Fibroblast of pulmonary artery (primary cell): ENCODE measurements around the gene FASTKD2.

Source experiments
- DNase-seq: peaks from one replicate; pipeline ENCODE4 v3.0.0-alpha.2; 2010; ENCODE audit warnings: low read depth
- H3K4me3 ChIP-seq: replicated peaks from 2 replicates; pipeline ENCODE4 v1.5.1; 2011; ENCODE audit warnings: low read depth, mild to moderate bottlenecking, control low read depth, low read length, moderate library complexity
- TF ChIP-seq, protein P1 (sequence below): IDR thresholded peaks from 2 replicates; pipeline ENCODE4 v1.5.1; 2011; ENCODE audit warnings: mild to moderate bottlenecking, control low read depth, low read length, inconsistent platforms; ENCODE audit errors: missing control alignments

The FASTKD2 gene

DNA sequence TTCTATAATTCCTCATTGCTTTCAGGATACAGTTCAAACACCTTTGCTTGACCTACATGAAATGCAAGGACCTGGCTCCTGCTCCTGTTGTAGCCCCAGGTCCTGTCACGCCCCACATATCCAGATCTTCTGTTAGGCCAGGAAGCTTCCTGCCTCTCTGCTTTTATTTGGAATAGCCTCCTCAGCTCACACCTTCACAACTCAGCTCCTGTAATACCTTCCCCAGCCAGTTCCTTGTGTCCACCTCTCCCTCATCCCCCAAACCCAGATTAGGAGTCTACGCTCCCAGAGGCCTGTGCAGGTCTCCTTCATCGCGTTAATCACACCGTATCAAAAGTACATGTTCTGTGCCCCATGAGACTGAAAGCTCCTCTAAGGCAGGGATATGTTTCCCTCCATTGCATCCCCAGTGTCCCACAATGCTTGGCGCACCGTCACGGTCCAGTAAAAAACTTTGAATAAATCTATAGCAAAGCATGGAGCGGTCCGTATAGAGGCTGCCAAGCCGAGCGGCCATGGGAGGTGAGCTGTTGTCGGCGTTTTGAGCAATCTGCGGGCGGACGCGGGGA lies 649 bp upstream of the FASTKD2 start:
- no peak for DNase-seq
- TF ChIP-seq, protein P1, sequence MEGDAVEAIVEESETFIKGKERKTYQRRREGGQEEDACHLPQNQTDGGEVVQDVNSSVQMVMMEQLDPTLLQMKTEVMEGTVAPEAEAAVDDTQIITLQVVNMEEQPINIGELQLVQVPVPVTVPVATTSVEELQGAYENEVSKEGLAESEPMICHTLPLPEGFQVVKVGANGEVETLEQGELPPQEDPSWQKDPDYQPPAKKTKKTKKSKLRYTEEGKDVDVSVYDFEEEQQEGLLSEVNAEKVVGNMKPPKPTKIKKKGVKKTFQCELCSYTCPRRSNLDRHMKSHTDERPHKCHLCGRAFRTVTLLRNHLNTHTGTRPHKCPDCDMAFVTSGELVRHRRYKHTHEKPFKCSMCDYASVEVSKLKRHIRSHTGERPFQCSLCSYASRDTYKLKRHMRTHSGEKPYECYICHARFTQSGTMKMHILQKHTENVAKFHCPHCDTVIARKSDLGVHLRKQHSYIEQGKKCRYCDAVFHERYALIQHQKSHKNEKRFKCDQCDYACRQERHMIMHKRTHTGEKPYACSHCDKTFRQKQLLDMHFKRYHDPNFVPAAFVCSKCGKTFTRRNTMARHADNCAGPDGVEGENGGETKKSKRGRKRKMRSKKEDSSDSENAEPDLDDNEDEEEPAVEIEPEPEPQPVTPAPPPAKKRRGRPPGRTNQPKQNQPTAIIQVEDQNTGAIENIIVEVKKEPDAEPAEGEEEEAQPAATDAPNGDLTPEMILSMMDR: no peak
- peak overlapping the region; percentile 81 for H3K4me3 ChIP-seq

DNA sequence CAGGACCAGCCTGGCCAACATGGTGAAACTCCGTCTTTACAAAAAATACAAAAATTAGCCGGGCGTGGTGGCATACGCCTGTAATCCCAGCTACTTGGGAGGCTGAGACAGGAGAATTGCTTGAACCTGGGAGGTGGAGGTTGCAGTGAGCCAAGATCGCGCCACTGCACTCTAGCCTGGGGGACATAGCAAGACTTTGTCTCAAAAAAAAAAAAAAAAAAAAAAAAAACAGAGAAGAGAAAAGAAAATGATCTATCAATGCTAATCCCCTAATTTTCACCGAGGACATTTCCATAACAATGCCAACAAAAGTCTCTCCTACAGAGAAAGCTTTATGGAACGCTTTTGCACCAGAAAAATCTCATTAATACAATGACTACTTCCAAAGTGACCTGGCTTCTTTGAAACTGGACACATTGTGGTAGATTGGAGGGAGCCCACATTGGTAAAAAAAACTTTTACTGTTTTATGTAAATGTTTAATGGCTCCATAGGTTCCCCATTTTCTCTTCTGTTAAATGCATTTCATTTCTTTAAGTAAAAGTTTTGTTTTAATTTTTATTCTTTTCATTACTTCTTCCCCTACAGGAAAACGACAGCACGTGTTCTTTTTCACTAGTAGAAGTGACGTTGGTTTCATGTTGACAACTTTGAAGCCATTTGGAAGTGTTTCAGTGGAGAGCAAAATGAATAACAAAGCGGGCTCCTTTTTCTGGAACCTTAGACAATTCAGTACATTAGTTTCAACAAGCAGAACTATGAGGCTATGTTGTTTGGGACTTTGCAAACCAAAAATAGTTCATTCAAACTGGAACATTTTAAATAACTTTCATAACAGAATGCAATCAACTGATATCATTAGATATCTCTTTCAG lies 888 bp downstream of the FASTKD2 start:
- peak overlapping the region; percentile 81 for H3K4me3 ChIP-seq
- no peak for DNase-seq
- TF ChIP-seq, protein P1: no peak

DNA sequence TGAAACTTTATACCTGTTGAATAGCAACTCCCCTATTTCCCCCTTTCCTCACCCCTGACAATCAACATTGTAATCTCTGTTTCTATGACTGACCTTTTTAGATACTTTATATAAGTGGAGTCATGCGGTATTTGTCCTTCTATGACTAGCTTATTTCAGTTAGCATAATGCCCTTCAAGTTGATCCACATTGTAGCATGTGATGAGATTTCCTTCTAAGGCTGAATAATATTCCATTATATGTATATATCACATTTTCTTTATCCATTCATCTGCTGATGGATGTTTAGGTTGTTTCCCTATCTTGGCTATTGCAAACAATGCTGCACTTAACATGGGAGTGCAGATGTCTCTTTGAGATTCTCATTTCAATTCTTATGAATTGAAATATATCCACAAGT lies 9.5 kb downstream of the FASTKD2 start:
- no peak for DNase-seq
- TF ChIP-seq, protein P1: no peak
- H3K4me3 ChIP-seq: no peak overlapping the region

DNA sequence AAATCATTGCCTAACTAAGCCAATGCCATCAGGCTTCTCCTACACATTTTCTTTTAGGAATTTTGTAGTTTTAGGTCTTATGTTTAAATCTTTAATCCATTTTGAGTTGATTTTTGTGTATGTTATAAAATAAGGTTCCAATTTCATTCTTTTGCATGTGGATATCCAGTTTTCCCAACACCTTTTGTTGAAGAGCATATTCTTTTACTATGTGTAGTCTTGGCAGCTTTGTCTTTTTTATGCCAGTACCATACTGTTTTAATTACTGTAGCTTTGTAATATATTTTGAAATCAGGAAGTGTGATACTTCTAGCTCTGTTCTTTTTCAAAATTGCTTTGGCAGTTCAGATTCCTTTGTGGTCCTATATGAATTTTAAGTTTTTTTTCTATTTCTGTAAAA lies 11.0 kb downstream of the FASTKD2 start:
- no peak for DNase-seq
- no peak overlapping the region for H3K4me3 ChIP-seq
- TF ChIP-seq, protein P1: no peak

DNA sequence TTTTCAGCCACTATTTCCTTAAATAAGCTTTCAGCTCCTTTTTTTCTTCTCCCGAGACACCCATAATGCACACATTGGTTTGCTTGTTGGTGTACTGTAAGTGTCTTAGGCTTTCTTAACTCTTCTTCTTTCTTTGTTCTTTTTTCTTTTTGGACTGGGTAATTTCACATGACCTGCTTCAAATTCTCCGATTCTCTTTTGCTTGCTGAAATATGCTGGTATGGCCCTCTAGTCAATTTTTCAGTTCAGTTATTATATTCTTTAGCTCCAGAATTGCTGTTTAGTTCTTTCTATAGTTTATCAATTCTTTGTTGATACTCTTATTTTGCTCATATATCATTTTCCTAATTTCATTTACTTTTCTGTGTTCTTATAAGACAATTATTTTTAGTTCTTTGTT lies 15.3 kb downstream of the FASTKD2 start:
- no peak overlapping the region for H3K4me3 ChIP-seq
- TF ChIP-seq, protein P1: no peak
- no peak for DNase-seq

DNA sequence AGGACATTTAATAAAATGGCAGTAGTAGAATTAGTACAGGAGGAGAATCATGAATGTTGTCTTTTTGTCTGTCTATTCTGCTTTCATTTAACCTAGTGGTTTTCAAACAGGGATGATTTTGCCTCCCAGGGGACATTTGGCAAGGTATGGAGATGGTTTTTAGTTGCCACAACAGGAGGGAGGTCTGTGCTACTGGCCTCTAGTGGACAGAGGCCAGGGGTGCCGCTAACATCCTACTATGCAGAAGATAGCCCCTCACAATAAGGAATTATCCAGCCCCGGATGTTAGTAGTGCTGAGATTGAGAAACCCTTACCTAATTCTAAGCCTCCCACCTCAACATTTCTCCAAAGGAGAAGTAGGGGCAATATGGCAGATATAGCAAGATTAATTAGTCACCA lies 18.3 kb downstream of the FASTKD2 start:
- peak; percentile 26 for DNase-seq
- TF ChIP-seq, protein P1: peak; percentile 60
- no peak overlapping the region for H3K4me3 ChIP-seq
